ENCODE measurements around the gene PLA2G4B.

The PLA2G4B gene

GRCh38 chr15:41801185-41801584 lies 37.5 kb upstream of the PLA2G4B start:
- peaks cover 5% of the 10 kb centered on the region for H3K4me1 ChIP-seq (ENCODE audit: insufficient read depth, insufficient read length)
- H3K9me3 ChIP-seq (ENCODE audit: insufficient read depth, low read length), result no peaks in the 10 kb centered on the region; the same call in 1 of the 2 replicates
- H3K4me3 ChIP-seq (ENCODE audit: insufficient read length, low read depth), result no peak overlapping the region
- TF ChIP-seq YY1 (IDR thresholded peaks at IDR 0.05; ENCODE audit: insufficient read depth, insufficient read length) (no peak), ZNF274 (IDR thresholded peaks at IDR 0.05; ENCODE audit: low read depth, low read length) (no peak), SUZ12 (IDR thresholded peaks at IDR 0.05; ENCODE audit: extremely low read depth, insufficient read depth, insufficient read length) (no peak)
- H3K36me3 ChIP-seq (ENCODE audit: insufficient read depth, insufficient read length, low read length), result no peaks in the 10 kb centered on the region
- no peak for DNase-seq (ENCODE audit: low read depth, low spot score)
- no peaks in the 10 kb centered on the region for H3K27me3 ChIP-seq (ENCODE audit: insufficient read depth, insufficient read length)
- H3K9ac ChIP-seq (ENCODE audit: insufficient read length, low read depth), result no peak overlapping the region

DNA sequence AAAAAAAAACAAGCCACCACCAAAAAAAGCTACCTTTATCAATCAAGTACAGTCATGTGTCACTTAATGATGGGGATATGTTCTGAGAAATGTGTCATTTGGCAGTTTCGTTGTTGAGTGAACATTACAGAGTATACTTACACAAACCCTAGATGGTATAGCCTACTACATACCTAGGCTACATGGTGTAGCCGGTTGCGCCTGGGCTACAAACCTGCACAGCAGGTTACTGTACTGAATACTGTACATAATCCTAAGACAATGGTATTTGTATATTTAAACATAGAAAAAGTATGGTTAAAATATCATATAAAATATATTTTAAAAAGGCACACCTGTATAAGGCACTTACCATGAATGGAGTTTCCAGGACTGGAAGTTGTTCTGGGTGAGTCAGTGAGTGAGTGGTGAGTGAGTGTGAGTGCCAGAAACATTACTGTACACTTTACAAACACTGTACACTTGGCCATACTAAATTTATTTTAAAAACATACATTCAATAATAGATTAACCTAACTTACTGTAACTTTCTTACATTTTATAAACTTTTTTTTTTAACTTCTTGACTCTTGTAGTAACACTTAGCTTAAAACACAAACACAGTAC lies 36.7 kb upstream of the PLA2G4B start:
- Histone ChIP-seq H3K4me1 (ENCODE audit: insufficient read depth, insufficient read length) (peaks cover 8% of the 10 kb centered on the region), H3K9me3 (ENCODE audit: insufficient read depth, low read length) (no peaks in the 10 kb centered on the region; the same call in 1 of the 2 replicates), H3K36me3 (ENCODE audit: insufficient read depth, insufficient read length, low read length) (no peaks in the 10 kb centered on the region), H3K4me3 (ENCODE audit: insufficient read length, low read depth) (no peak overlapping the region), H3K9ac (ENCODE audit: insufficient read length, low read depth) (no peak overlapping the region), H3K27me3 (ENCODE audit: insufficient read depth, insufficient read length) (no peaks in the 10 kb centered on the region)
- no peak for DNase-seq (ENCODE audit: low read depth, low spot score)
- TF ChIP-seq ZNF274 (IDR thresholded peaks at IDR 0.05; ENCODE audit: low read depth, low read length) (no peak), YY1 (IDR thresholded peaks at IDR 0.05; ENCODE audit: insufficient read depth, insufficient read length) (no peak), SUZ12 (IDR thresholded peaks at IDR 0.05; ENCODE audit: extremely low read depth, insufficient read depth, insufficient read length) (no peak)

DNA sequence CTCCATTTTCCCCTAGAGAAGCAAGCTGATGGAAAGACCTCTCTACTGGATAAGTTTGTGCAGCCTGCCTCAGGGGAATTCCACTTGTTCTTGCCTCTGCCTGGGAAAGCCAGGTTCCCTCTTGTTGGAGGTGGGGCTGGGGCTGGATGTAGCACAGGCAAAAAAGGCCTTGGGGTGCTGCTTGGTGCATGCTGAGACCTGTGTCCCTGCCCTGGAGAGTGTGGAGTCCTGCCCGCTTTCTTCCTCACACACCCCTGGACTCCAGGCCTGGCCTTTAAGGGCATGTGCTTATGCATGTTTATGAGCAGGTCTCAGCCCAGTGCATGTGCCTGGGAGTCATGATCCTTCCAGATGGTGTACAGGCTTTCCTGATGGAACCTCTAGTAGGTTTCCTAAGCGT lies 34.3 kb upstream of the PLA2G4B start:
- Histone ChIP-seq H3K4me3 (ENCODE audit: insufficient read length, low read depth) (no peak overlapping the region), H3K27me3 (ENCODE audit: insufficient read depth, insufficient read length) (no peaks in the 10 kb centered on the region), H3K36me3 (ENCODE audit: insufficient read depth, insufficient read length, low read length) (no peaks in the 10 kb centered on the region), H3K4me1 (ENCODE audit: insufficient read depth, insufficient read length) (peaks cover 8% of the 10 kb centered on the region), H3K9ac (ENCODE audit: insufficient read length, low read depth) (no peak overlapping the region), H3K9me3 (ENCODE audit: insufficient read depth, low read length) (no peaks in the 10 kb centered on the region; the same call in 1 of the 2 replicates)
- TF ChIP-seq YY1 (IDR thresholded peaks at IDR 0.05; ENCODE audit: insufficient read depth, insufficient read length) (no peak), SUZ12 (IDR thresholded peaks at IDR 0.05; ENCODE audit: extremely low read depth, insufficient read depth, insufficient read length) (no peak), ZNF274 (IDR thresholded peaks at IDR 0.05; ENCODE audit: low read depth, low read length) (no peak)
- DNase-seq (ENCODE audit: low read depth, low spot score), result no peak

DNA sequence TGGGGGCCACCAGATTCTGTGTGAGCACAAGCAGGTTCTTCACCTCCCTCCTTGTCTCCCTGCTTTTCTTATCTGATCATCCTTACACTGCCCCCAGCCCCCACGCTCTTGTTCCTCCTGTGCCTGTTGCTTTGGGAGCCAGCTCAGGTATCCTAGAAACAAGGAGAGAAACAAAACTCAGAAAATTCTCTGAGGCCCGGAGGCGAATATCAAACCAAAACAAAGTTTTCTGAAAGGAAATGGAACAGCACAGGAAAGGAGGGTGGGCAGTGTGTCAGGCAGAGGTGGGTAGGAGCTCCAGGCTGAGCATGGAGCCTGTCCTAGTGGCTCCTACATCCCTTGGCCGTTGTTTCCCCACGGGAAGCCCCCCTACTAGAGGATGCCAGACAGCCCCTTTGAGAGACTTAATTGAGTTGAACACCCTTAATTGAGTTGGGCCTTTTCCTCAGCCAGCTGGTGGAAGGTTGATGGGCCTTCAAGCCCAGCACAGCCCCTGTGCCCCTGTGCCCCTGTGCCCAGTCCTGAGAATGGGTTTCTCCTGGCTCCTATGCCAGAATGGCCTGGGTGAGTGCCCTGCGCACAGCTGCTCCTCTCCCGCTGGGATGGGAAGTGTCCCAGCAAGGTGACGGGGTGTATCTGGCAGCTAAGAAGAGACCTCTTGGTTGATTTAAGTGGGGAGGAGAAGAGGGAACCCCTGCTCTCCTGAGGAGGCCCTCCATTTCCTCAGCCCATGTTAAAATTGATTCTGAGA lies 33.6 kb upstream of the PLA2G4B start:
- Histone ChIP-seq H3K27me3 (ENCODE audit: insufficient read depth, insufficient read length) (no peaks in the 10 kb centered on the region), H3K36me3 (ENCODE audit: insufficient read depth, insufficient read length, low read length) (no peaks in the 10 kb centered on the region), H3K4me1 (ENCODE audit: insufficient read depth, insufficient read length) (peaks cover 13% of the 10 kb centered on the region), H3K4me3 (ENCODE audit: insufficient read length, low read depth) (no peak overlapping the region), H3K9ac (ENCODE audit: insufficient read length, low read depth) (no peak overlapping the region), H3K9me3 (ENCODE audit: insufficient read depth, low read length) (no peaks in the 10 kb centered on the region; the same call in 1 of the 2 replicates)
- no peak for DNase-seq (ENCODE audit: low read depth, low spot score)
- no peak for TF ChIP-seq SUZ12 (IDR thresholded peaks at IDR 0.05; ENCODE audit: extremely low read depth, insufficient read depth, insufficient read length)
- TF ChIP-seq ZNF274 (IDR thresholded peaks at IDR 0.05; ENCODE audit: low read depth, low read length), result no peak
- no peak for TF ChIP-seq YY1 (IDR thresholded peaks at IDR 0.05; ENCODE audit: insufficient read depth, insufficient read length)

GRCh38 chr15:41805711-41806110 lies 32.9 kb upstream of the PLA2G4B start:
- H3K4me1 ChIP-seq (ENCODE audit: insufficient read depth, insufficient read length), result peaks cover 13% of the 10 kb centered on the region
- no peaks in the 10 kb centered on the region for H3K36me3 ChIP-seq (ENCODE audit: insufficient read depth, insufficient read length, low read length)
- H3K9me3 ChIP-seq (ENCODE audit: insufficient read depth, low read length), result no peaks in the 10 kb centered on the region; the same call in 1 of the 2 replicates
- DNase-seq (ENCODE audit: low read depth, low spot score), result no peak
- TF ChIP-seq ZNF274 (IDR thresholded peaks at IDR 0.05; ENCODE audit: low read depth, low read length) (no peak), YY1 (IDR thresholded peaks at IDR 0.05; ENCODE audit: insufficient read depth, insufficient read length) (no peak), SUZ12 (IDR thresholded peaks at IDR 0.05; ENCODE audit: extremely low read depth, insufficient read depth, insufficient read length) (no peak)
- no peak overlapping the region for H3K9ac ChIP-seq (ENCODE audit: insufficient read length, low read depth)
- no peak overlapping the region for H3K4me3 ChIP-seq (ENCODE audit: insufficient read length, low read depth)
- no peaks in the 10 kb centered on the region for H3K27me3 ChIP-seq (ENCODE audit: insufficient read depth, insufficient read length)

- peaks cover 13% of the 10 kb centered on the region for H3K4me1 ChIP-seq (ENCODE audit: insufficient read depth, insufficient read length)
- no peaks in the 10 kb centered on the region for H3K36me3 ChIP-seq (ENCODE audit: insufficient read depth, insufficient read length, low read length)
- H3K9me3 ChIP-seq (ENCODE audit: insufficient read depth, low read length), result no peaks in the 10 kb centered on the region; the same call in 1 of the 2 replicates
- DNase-seq (ENCODE audit: low read depth, low spot score), result no peak
- H3K27me3 ChIP-seq (ENCODE audit: insufficient read depth, insufficient read length), result no peaks in the 10 kb centered on the region
- H3K4me3 ChIP-seq (ENCODE audit: insufficient read length, low read depth), result no peak overlapping the region
- no peak overlapping the region for H3K9ac ChIP-seq (ENCODE audit: insufficient read length, low read depth)
- no peak for TF ChIP-seq SUZ12 (IDR thresholded peaks at IDR 0.05; ENCODE audit: extremely low read depth, insufficient read depth, insufficient read length)
- TF ChIP-seq YY1 (IDR thresholded peaks at IDR 0.05; ENCODE audit: insufficient read depth, insufficient read length), result no peak
- TF ChIP-seq ZNF274 (IDR thresholded peaks at IDR 0.05; ENCODE audit: low read depth, low read length), result no peak
Measured at GRCh38 chr15:41806291-41807181, 32.1 kb upstream of the PLA2G4B start.
